Measurements from ENCODE around the gene MAPK8.

DNA sequence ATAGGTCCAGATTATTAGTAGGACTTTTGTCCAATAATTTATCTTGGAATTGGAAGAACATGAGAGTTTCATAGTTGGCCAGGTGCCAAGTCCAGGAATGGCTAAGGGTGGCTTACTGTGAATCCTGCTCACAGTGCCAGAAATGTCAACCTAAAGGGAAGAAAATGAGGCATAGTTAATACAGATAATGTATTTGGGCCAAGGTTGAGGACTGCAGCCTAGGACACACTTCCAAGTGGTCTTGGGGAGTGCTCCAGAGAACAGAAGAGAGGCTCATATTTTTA, 78.2 kb downstream of the MAPK8 start:
- TF ChIP-seq, protein P1, sequence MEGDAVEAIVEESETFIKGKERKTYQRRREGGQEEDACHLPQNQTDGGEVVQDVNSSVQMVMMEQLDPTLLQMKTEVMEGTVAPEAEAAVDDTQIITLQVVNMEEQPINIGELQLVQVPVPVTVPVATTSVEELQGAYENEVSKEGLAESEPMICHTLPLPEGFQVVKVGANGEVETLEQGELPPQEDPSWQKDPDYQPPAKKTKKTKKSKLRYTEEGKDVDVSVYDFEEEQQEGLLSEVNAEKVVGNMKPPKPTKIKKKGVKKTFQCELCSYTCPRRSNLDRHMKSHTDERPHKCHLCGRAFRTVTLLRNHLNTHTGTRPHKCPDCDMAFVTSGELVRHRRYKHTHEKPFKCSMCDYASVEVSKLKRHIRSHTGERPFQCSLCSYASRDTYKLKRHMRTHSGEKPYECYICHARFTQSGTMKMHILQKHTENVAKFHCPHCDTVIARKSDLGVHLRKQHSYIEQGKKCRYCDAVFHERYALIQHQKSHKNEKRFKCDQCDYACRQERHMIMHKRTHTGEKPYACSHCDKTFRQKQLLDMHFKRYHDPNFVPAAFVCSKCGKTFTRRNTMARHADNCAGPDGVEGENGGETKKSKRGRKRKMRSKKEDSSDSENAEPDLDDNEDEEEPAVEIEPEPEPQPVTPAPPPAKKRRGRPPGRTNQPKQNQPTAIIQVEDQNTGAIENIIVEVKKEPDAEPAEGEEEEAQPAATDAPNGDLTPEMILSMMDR (IDR thresholded peaks at IDR 0.05; ENCODE audit: insufficient read depth, low read length) = no peak
- TF ChIP-seq, protein P2, sequence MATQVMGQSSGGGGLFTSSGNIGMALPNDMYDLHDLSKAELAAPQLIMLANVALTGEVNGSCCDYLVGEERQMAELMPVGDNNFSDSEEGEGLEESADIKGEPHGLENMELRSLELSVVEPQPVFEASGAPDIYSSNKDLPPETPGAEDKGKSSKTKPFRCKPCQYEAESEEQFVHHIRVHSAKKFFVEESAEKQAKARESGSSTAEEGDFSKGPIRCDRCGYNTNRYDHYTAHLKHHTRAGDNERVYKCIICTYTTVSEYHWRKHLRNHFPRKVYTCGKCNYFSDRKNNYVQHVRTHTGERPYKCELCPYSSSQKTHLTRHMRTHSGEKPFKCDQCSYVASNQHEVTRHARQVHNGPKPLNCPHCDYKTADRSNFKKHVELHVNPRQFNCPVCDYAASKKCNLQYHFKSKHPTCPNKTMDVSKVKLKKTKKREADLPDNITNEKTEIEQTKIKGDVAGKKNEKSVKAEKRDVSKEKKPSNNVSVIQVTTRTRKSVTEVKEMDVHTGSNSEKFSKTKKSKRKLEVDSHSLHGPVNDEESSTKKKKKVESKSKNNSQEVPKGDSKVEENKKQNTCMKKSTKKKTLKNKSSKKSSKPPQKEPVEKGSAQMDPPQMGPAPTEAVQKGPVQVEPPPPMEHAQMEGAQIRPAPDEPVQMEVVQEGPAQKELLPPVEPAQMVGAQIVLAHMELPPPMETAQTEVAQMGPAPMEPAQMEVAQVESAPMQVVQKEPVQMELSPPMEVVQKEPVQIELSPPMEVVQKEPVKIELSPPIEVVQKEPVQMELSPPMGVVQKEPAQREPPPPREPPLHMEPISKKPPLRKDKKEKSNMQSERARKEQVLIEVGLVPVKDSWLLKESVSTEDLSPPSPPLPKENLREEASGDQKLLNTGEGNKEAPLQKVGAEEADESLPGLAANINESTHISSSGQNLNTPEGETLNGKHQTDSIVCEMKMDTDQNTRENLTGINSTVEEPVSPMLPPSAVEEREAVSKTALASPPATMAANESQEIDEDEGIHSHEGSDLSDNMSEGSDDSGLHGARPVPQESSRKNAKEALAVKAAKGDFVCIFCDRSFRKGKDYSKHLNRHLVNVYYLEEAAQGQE (IDR thresholded peaks at IDR 0.05; ENCODE audit: insufficient replicate concordance, low read depth) = no peak
- TF ChIP-seq GABPA (IDR thresholded peaks at IDR 0.05; ENCODE audit: low read depth) (no peak), POLR2AphosphoS5 (IDR thresholded peaks at IDR 0.05; ENCODE audit: low read depth) (no peak), SPI1 (IDR thresholded peaks at IDR 0.05; ENCODE audit: borderline replicate concordance, low read depth) (no peak)
